Stomach (tissue), 4 donors: Measurements from ENCODE around the gene SND1.

Experiments
- CTCF ChIP-seq, 7 experiments: fragments of 450-650 bp in 4 of 7; fragments of 200-600 bp in 3 of 7; sonication (generic) in 3 of 7; IDR thresholded peaks; one replicate each; pipeline ENCODE4 v1.5.1; 2016 to 2019; ENCODE audit warnings: antibody characterized with exemption in 7 of 7, control low read depth in 2 of 7, mild to moderate bottlenecking in 1 of 7
- POLR2A ChIP-seq, 4 donors: fragments of 450-650 bp; IDR thresholded peaks; one replicate each; pipeline ENCODE4 v1.6.1; 2016; ENCODE audit warnings: antibody characterized with exemption in 4 of 4, control low read depth in 2 of 4, mild to moderate bottlenecking in 1 of 4, moderate library complexity in 1 of 4
- POLR2AphosphoS5 ChIP-seq, 3 donors: sonication (generic); formaldehyde crosslinking; IDR thresholded peaks; one replicate each; pipeline ENCODE4 v1.6.1; 2016; ENCODE audit warnings: antibody characterized with exemption in 3 of 3

- TF ChIP-seq POLR2A (IDR thresholded peaks at IDR 0.05) (no peak), CTCF (IDR thresholded peaks at IDR 0.05) (no peak), POLR2AphosphoS5 (IDR thresholded peaks at IDR 0.05) (no peak)
Observed at GRCh38 chr7:127638197-127638596, 13.8 kb upstream of the SND1 start.
